Femur (tissue), 1 donor: ENCODE results near the gene TARBP2.

Experiments
- DNase-seq: peaks from one replicate; pipeline ENCODE4 v3.0.0-alpha.2; 2017

The TARBP2 gene, protein sequence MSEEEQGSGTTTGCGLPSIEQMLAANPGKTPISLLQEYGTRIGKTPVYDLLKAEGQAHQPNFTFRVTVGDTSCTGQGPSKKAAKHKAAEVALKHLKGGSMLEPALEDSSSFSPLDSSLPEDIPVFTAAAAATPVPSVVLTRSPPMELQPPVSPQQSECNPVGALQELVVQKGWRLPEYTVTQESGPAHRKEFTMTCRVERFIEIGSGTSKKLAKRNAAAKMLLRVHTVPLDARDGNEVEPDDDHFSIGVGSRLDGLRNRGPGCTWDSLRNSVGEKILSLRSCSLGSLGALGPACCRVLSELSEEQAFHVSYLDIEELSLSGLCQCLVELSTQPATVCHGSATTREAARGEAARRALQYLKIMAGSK

DNA sequence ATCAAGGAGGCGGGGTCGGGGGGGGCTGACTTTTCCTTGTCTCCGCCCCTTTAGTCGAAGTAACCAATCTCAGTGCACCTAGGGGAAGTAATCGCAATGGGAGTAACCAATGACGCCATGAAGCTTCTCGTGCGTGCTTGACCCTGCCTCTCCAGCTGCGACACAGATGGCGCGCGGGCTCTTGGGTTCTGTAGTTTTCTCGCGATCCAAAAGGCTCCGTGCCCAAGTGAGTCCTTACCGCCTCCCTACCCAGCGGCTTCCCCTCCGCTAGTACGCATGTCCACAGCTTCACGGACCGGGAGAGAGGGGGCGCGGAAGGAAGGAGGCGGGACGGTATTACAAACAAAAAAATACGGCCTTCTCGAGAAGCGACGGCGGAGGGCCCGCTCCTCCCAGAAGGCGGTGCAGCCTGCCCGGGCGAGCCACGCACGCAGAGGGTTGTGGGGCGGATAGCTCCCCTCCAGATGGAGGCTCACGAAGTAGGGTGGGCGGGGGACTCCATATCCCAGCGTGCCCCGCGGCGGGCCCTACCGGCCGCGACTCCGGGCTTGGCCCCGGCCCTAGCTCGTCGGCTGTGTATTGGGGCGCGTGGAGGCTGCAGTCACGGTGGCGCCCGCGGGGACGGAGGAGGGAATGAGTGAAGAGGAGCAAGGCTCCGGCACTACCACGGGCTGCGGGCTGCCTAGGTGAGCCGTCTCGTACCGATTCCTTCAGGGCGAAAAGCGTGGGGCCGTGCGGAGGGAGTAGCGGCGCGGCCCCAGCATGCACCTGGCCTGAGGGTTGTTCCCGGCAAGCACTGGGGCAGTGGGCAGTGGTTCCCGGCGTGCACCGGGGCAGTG lies at the start of gene TARBP2:
TARBP2 (plus strand) TSS at position 508 of the 839 bp plus-strand sequence; CDS start at position 634, 126 bp downstream.
- DNase-seq, result peak; percentile 99

DNA sequence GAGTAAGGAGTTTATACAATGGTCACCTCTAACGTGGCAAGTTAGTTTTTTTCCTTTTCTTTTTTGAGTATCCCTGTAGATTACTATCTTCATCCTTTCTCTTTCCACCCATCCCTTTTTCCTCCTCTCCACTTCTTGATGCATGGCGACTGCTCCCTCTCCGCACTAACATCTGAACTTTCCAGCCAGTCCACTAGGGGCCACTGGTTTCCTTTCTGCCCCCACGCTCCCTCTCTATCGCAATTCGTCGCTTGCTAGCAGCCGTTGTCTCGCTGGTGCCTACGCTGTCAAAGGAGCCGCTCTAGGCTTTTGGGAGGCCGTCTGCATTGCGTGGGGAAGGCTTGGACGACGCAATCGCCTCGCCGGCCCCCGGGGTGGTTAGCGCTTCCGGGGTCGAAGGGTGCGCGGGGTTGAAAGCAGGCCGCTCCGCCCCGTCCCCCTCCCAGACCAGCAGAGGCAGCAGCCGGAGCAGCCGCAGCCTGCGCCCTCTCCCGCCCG lies 49.4 kb upstream of the TARBP2 start, which contains the start of gene PCBP2:
PCBP2 (plus strand) TSS at position 442 of the 498 bp plus-strand sequence. CDS start 2,699 bp downstream, outside the sequence.
- DNase-seq, result peak; percentile 99

DNA sequence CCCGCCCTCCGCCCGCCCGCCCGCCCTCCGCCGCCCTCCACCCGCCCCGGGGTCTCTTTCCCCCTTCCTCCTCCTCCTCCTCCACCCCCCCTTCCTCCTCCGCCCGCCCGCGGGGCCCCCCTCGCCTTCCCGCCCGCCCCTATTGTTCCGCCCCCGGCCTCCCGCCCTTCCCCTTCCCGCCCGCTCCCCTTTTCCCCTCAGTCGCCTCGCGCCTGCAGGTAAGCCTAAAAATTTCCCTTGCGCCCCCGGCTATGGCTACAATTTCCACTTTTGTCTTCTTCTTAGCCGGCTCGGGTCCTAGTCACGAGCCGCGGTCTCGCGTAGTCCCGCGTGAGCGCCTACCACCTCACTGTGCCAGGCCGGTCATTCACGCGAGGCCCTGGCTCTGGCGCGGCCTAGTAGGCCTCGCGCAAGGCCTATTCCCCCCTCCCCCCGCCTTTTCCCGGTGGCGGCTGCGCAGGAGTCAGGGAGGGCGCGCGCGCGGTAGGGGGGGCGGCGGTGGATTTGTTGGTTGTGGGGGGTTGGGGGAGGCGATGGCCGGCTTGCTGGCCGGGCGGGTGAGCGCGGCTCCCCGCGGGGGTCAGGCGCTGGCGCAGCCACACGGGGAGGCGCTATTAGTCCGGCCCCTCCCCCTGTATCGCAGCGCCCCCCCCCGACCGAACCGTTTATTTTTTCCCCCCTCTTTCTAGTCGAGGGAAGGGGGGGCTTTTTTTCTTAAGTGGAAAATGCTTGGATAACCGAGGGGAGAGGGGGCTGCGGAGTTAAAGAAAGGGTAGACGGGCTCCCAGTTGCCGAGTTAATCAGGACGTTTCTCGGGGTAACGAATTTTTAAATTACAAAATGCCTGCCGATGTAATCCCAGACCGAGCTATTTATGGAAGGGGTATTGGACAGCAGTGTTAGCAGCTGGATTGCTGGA lies 48.7 kb upstream of the TARBP2 start:
- peak; percentile 93 for DNase-seq

DNA sequence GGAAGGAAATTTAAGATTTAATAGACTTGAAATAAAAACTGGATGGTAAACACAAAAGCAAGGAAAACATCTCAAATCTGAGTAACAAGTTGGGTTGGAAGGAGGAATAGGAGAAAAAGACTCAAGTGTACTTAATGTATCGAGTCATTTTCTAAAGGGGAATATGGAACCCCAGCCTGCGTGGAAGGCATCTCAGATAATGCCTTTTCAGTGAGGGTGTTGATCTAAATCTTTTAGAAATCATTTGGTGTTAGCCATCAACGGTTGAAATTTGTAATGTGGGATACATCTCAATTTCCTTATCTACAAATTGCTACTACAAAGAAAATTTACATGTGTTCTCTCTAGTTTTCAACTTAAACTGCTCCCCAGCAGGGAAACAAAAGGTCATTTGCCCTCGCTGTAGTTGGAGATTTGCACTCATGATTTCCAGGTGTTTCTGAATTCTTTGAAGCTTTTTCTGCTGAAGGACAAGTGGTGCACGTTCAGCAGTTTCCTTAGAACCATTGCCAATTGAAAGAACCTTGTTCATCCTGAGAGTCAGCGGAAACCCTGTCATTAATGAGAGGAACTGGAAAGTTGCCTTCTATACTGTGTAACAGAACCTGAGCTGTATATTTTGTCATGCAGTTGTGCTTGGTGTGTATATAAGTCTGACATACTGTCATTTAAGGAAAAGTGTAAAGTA lies 47.0 kb upstream of the TARBP2 start:
- no peak for DNase-seq

DNA sequence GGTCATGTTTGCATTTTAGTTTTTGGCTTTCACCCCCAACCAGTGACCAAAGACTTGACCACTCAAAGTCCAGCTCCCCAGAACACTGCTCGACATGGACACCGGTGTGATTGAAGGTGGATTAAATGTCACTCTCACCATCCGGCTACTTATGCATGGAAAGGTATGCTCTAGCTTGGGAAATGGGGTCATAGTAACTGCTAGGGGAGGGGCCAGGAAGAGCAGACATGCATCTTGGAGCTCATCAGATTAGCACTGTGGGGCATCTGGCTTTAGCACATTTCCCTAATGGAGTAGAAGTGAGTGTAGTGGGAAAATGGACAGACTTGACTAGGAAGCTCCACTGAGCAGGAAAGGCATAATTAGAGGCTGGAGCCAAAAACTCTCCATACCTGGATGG lies 46.4 kb upstream of the TARBP2 start:
- no peak for DNase-seq

DNA sequence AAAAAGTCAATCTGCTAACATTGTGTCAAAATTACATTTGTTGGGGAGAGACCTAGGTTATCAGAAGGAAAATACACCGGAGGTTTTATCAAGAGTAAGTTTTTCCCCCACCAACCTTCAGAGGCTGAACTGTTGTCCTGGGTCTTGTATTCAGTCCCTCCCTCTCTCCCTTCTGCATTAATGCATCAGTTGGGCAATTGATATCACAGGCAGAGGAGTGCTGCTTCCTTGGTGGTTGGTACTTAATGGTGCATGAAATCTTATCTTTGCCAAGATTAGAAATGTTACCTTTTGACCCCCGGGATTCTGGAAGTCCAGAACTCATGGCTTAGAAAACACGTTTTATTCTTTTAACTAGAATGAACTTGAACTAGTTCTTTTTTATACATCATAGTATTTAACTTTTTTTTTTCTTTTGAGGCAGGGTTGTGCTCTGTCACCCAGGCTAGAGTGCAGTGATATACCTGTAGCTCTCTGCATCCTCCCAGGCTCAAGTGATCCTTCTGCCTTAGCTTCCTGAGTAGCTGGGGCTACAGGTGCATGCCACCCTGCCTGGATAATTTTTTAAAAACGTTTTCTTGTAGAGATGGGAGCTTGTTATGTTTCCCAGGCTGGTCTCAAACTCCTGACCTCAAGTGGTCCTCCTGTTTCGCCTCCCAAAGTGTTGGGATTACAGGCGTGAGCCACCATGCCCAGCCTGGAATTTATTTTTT lies 44.3 kb upstream of the TARBP2 start:
- no peak for DNase-seq

DNA sequence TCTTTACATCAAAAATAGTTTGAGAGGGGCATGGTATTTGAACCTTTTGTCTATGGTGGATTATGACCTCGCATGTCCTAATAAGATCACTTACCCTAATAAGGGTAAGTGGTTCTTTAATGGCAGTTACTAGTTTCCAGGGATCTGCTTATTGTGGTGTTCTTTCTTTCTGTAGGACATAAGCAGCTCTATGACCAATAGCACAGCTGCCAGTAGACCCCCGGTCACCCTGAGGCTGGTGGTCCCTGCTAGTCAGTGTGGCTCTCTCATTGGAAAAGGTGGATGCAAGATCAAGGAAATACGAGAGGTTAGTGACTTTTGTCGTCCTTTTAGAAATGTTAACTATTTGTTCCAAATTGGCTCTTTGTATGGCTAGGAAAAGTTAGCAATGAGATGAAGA lies 42.0 kb upstream of the TARBP2 start:
- no peak for DNase-seq

DNA sequence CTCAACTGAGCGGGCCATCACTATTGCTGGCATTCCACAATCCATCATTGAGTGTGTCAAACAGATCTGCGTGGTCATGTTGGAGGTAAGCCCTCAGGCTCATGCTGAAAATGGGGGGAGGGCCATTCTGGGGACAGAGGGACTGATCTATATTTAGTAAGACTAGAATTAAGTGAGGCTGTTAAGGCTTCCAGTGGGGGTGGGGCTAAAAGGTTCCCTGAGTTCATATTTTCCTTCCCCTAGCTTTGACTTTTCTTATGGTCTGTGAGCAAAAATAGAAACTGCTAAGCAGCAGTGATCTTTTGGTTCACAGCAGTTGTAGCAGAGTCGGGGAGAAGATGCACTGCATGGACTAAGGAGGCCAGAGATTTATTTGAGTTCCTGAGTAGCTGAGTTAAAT lies 40.0 kb upstream of the TARBP2 start:
- no peak for DNase-seq

DNA sequence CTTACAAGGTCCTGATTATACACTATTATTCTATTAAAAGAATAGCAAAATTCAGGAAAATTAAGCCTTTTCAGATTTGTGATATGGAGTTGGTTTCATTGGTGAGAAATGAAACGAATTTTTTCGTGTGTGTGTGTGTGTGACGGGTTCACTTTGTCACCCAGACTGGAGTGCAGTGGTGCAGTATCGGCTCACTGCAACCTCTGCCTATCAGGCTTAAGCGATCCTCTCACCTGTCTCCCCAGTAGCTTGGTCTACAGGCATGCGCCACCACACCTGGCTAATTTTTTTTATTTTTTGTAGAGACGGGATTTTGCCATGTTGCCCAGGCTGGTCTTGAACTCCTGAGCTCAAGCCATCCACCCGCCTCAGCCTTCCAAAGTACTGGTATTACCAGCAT lies 39.5 kb upstream of the TARBP2 start:
- DNase-seq, result no peak

DNA sequence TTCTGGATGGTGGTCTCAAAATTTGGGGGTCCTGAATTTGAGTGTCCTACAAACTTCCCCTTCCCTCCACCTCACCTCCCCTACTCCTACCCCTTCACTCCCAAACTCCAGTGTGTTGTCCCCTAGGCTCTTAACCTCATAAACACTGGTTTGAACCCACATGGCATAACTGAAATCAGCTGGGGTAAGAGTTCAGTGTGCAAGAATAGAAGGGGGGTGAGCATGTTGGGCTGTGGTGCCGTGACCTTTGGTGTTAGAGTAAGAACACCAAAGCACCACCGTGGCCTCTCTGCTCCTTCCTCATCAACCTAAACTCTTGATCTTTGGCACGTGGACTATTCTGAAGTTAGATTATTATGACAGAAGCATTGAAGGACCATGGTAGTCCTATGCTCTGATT lies 38.1 kb upstream of the TARBP2 start:
- no peak for DNase-seq

DNA sequence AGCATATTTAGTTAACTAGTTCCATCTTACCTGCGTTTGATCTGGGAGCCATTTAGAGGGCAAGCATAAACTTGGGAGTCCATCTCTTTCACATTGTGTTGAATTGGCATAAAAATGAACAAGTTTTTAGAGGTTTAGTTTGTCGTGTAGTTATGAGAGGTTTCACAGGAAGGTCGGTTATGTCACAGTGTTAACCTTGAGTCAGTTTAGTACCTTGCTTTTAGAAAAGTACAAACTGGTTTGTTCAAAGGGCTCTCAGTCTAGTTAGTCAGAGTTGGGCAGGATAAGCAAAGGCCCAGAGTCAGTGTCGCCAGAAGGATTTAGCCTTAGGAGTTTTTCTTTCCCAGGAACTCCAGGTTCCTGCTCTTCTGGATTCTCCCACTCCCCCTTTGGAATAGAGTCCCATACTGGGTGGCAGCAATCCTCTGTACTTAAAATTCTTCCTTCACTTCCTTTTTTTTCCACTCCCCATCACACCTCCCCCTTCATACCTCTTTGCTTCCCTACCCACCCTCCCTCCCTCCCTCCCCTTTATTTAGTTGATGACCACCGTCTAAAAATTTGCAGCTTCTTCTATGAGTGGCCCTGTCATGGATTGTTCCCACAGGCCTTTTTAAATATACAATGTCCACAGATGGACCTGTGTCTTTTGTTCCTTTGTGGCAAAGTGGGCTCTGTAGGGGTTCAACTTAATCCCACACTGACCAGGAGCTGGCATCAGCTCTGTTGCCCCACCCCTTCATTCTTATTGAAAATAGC lies 37.1 kb upstream of the TARBP2 start:
- no peak for DNase-seq

DNA sequence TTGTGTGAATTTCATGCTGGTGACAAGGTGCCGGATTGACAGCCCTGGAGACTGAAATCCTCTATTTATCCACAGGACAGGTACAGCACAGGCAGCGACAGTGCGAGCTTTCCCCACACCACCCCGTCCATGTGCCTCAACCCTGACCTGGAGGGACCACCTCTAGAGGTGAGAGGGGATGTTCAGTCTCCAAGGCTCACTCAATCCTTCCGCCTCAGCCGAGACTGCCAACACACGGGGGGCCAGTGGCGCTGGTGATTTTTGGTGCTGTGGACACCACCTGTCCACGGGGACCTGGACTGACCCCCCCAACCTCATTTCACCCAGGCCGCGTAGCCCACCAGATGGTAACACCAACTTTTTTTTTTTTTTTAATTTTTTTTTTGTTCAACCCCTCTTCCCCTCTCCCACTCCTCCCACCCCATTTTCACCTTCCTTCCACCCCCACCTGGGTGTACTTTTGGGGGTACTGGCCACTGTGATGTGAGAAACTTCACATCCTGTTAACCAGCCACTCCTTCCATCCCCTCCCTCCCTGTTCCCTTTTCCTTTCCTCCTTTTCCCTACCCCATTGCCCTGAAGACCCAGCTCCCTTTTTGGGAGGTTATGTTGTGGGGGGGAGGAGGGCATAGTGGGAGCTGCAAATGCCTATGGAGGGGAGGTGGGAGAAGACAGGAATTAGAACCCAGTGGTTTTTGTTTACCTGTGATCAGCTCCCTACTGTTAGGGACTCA lies 36.2 kb upstream of the TARBP2 start:
- no peak for DNase-seq

DNA sequence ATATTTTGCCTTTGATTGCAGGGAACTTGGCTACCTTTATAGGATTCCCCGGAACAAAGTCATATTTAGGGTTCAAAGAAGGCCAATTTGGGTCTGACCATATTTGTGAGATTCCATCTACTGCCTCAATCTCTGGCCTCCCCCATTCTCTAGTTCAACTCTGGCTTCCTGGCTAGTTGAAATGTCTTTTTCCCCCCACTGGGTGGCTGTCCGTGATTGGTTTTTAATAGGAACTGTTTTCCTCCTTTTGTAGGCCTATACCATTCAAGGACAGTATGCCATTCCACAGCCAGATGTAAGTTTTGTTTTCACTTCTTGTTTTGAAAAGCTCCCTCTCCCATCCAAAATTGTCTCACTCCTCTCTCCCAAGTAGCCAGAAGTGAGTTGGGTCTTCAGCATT lies 35.4 kb upstream of the TARBP2 start:
- DNase-seq, result no peak

DNA sequence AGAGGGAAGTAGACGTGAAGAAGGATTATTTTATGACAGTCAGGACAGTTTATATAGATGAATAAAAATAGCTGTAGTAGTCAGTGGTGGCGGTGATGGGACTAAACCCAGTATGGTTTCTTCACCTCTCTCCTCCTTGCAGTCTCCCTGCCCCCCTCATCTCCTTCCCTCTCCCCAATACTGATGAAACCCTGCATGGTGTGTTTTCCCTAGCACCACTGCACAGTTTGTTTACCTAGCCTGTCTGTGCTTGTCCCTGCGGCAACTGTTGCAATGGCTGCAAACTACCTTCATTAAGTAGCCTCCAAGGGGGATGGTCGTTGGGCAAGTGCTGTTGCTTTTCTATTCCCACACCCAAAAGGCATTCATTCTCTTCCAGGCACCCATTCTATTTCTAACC lies 34.4 kb upstream of the TARBP2 start:
- DNase-seq, result no peak

DNA sequence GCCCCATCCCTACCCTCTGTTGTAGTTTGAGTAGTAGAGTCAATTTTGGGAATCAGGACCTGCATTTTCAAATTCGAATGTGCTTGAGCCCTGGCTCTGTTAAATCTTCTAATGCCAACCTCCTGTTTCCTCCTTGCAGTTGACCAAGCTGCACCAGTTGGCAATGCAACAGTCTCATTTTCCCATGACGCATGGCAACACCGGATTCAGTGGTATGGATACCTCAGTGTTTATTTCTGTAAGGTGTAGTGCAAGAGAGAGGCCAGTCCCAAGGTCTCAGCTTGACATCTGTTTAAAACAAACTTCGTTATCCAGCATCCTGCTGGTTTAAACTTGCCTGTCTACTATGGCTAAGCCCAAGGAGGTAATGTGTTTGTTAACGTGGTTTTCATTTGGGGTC lies 34.0 kb upstream of the TARBP2 start:
- no peak for DNase-seq

DNA sequence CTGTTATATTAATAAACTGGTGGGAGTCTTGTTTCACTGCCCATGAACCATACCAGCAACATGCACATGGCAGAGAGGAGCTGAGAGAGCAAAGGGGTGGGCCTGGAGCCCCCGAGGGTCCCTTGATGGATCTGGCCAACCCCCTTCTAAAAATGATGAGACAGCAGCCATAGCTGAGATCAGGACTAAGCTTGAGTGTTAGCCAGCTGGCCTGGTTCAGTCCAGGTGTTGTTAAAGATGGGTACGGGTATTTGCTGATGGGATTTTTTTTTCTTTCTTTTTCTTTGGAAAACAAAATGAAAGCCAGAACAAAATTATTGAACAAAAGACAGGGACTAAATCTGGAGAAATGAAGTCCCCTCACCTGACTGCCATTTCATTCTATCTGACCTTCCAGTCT lies 33.2 kb upstream of the TARBP2 start:
- no peak for DNase-seq

DNA sequence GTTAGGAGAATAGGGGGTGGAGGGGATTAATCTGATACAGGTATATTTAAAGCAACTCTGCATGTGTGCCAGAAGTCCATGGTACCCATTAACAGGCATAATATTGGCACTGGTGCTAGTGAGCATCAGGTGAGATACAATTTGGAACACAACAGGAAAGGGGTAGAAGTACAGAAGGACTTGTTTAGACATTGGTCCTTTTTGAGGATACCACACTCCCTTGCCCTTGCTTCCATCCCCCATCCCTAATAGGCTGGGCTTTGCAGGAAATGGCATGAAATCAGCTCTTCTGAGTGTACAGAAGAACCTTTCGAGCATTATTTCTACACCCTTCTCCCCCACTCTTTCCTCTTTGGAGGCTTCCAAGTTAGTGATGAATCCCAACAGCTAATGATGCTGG lies 32.8 kb upstream of the TARBP2 start:
- no peak for DNase-seq

DNA sequence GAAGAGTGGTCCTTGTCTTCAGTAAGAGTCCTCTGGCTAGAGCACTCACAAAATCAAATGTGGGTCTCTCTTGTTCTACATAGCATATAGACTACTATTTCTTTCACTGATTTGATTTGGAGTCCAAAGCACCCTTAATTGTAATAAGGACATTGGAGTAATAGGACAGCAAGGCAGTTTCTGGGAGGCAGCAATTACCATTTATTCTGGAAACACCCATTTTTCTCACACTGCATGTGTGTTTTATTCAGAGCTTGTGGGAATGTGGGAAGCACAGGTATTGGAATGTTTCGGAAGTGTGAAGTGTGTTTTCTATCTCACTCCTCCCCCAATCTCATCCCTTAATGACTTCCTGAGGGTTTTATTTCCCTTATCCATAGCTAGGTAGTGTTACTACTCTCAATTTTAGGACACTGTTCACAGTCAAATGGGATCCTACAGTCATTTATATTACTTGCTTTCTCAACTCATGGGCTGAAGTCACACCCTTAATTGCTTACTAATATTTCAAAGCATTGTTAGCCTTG lies 29.0 kb upstream of the TARBP2 start:
- no peak for DNase-seq

DNA sequence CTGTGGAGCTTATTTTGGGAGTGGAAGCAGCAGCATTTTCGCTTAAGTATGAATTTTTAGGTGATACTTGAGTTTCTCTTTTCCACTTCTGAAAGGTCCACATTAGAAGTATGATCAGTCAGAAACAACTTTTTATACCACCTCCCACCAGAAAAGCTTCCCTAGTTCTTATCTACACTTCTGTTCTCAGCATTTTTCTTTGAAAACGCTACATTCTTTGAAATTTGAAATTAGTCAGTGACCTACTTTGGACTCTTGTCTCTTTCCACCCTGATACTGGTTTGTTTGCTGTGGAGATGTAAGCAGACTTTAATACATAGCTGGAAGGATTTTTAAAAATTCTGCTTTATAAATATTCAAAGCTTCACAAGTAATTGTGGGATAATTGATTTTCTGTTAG lies 27.0 kb upstream of the TARBP2 start:
- no peak for DNase-seq

DNA sequence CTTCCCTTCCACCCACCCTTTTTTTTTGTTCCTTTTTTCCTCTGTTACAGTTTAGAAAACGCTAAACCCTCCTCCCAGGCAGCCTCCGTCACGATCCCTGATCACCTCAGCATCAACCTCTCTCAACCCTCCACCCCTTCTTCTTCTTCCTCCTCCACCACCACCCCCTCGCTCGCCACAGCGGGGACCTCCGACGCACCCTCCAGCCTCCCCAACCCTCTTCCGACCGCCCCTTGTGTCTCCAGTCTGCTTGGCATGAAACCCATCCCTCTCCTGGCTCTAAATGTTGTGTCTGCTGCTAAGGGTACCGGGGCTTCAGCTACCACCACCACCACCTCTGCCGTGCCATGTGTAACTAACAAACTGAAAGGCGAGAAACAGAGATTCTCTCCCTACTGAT lies 26.3 kb upstream of the TARBP2 start:
- no peak for DNase-seq
